Islet precursor cell (in vitro differentiated cells): ENCODE measurements around the gene NRARP.

Experiments used
- DNase-seq: peaks from one replicate; pipeline ENCODE4 v3.0.0-alpha.2; 2018

Gene NRARP

GRCh38 chr9:137255448-137256114 lies 46.5 kb downstream of the NRARP start:
- peak; percentile 80 for DNase-seq

GRCh38 chr9:137254624-137255447 lies 47.2 kb downstream of the NRARP start, which contains the start of gene NELFB:
NELFB (plus strand) TSS chr9:137255327.
- peak; percentile 93 for DNase-seq

GRCh38 chr9:137253717-137254623 lies 48.1 kb downstream of the NRARP start:
- no peak for DNase-seq

GRCh38 chr9:137252555-137253506 lies 49.2 kb downstream of the NRARP start:
- DNase-seq: peak; percentile 78

GRCh38 chr9:137251490-137252268 lies 50.4 kb downstream of the NRARP start:
- DNase-seq: no peak

- DNase-seq: no peak
Measured at GRCh38 chr9:137251194-137251461, 50.9 kb downstream of the NRARP start, which contains the start of gene STPG3. STPG3 (plus strand) TSS chr9:137251286; CDS start chr9:137251287, 1 bp downstream.

GRCh38 chr9:137250329-137251193 lies 51.5 kb downstream of the NRARP start:
- no peak for DNase-seq
